SU-DHL-6 (cell line): ENCODE data around the gene ATP5F1E.

ENCODE experiments used
- EZH2phosphoT487 ChIP-seq: fragments of 200-600 bp; sonication (generic), shearing (Covaris generic); conservative IDR thresholded peaks from 2 replicates; pipeline ENCODE4 v1.6.1; 2018; ENCODE audit warnings: mild to moderate bottlenecking, antibody characterized with exemption, low read length, moderate library complexity, mixed read lengths
- TF ChIP-seq, protein P1 (sequence below): fragments of 200-600 bp; sonication (generic); IDR thresholded peaks from one replicate; pipeline ENCODE4 v1.5.1; 2017; ENCODE audit warnings: antibody characterized with exemption, mild to moderate bottlenecking, low read length, moderate library complexity; ENCODE audit not compliant: insufficient read depth, poor library complexity, severe bottlenecking

GRCh38 chr20:59078231-59078630 lies 46.1 kb upstream of the ATP5F1E start:
- TF ChIP-seq, protein P1, sequence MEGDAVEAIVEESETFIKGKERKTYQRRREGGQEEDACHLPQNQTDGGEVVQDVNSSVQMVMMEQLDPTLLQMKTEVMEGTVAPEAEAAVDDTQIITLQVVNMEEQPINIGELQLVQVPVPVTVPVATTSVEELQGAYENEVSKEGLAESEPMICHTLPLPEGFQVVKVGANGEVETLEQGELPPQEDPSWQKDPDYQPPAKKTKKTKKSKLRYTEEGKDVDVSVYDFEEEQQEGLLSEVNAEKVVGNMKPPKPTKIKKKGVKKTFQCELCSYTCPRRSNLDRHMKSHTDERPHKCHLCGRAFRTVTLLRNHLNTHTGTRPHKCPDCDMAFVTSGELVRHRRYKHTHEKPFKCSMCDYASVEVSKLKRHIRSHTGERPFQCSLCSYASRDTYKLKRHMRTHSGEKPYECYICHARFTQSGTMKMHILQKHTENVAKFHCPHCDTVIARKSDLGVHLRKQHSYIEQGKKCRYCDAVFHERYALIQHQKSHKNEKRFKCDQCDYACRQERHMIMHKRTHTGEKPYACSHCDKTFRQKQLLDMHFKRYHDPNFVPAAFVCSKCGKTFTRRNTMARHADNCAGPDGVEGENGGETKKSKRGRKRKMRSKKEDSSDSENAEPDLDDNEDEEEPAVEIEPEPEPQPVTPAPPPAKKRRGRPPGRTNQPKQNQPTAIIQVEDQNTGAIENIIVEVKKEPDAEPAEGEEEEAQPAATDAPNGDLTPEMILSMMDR: no peak
- TF ChIP-seq EZH2phosphoT487: no peak
